ENCODE measurements around the gene DLG2. TPM values are rescaled to one million over a fixed set of nuclear protein-coding genes. Genes with fewer than 3 reads are reported as not detected.

DLG2 gene
- total RNA-seq, 1 experiment from 2014 or later: 0.72 TPM

- no peak for DNase-seq (ENCODE audit: low spot score)
Measured at GRCh38 chr11:83728281-83728680, 1898.9 kb downstream of the DLG2 start.

GRCh38 chr11:83727251-83727650 is 1899.9 kb downstream of the DLG2 start:
- no peak for DNase-seq (ENCODE audit: low spot score)

GRCh38 chr11:83726316-83726715 is 1900.8 kb downstream of the DLG2 start:
- no peak for DNase-seq (ENCODE audit: low spot score)

- DNase-seq (ENCODE audit: low spot score): no peak
Measured at GRCh38 chr11:83725728-83726127, 1901.4 kb downstream of the DLG2 start.

- DNase-seq (ENCODE audit: low spot score): no peak
Measured at GRCh38 chr11:83725269-83725560, 1901.9 kb downstream of the DLG2 start.

GRCh38 chr11:83723999-83724398 is 1903.1 kb downstream of the DLG2 start:
- peak; percentile 61 for DNase-seq (ENCODE audit: low spot score)

- DNase-seq (ENCODE audit: low spot score): no peak
Measured at GRCh38 chr11:83722392-83723119, 1904.6 kb downstream of the DLG2 start.

GRCh38 chr11:83721263-83721662 is 1905.9 kb downstream of the DLG2 start:
- DNase-seq (ENCODE audit: low spot score): no peak

- no peak for DNase-seq (ENCODE audit: low spot score)
Measured at GRCh38 chr11:83720675-83721074, 1906.5 kb downstream of the DLG2 start.

GRCh38 chr11:83717537-83717936 is 1909.6 kb downstream of the DLG2 start:
- DNase-seq (ENCODE audit: low spot score): no peak

- DNase-seq (ENCODE audit: low spot score): no peak
Measured at GRCh38 chr11:83715927-83716535, 1911.1 kb downstream of the DLG2 start.

- no peak for DNase-seq (ENCODE audit: low spot score)
Measured at GRCh38 chr11:83713708-83714107, 1913.4 kb downstream of the DLG2 start.

- peak; percentile 16 for DNase-seq (ENCODE audit: low spot score)
Measured at GRCh38 chr11:83711106-83711527, 1916.0 kb downstream of the DLG2 start.

GRCh38 chr11:83709434-83709833 is 1917.7 kb downstream of the DLG2 start:
- no peak for DNase-seq (ENCODE audit: low spot score)

GRCh38 chr11:83706566-83706965 is 1920.6 kb downstream of the DLG2 start:
- no peak for DNase-seq (ENCODE audit: low spot score)

- DNase-seq (ENCODE audit: low spot score): no peak
Measured at GRCh38 chr11:83702796-83703195, 1924.3 kb downstream of the DLG2 start.

GRCh38 chr11:83697518-83697917 is 1929.6 kb downstream of the DLG2 start:
- no peak for DNase-seq (ENCODE audit: low spot score)

- DNase-seq (ENCODE audit: low spot score): no peak
Measured at GRCh38 chr11:83695046-83695445, 1932.1 kb downstream of the DLG2 start.

GRCh38 chr11:83694191-83694910 is 1932.8 kb downstream of the DLG2 start:
- DNase-seq (ENCODE audit: low spot score): no peak

- DNase-seq (ENCODE audit: low spot score): no peak
Measured at GRCh38 chr11:83693306-83693992, 1933.7 kb downstream of the DLG2 start.

GRCh38 chr11:83692675-83693074 is 1934.5 kb downstream of the DLG2 start:
- DNase-seq (ENCODE audit: low spot score): no peak

- DNase-seq (ENCODE audit: low spot score): peak; percentile 21
Measured at GRCh38 chr11:83691451-83691950, 1935.6 kb downstream of the DLG2 start.

Data from A172 (cell line).